ENCODE measurements around the gene PPP1R27. TPM values are rescaled to one million over a fixed set of nuclear protein-coding genes. Genes with fewer than 3 reads are reported as not detected.

The PPP1R27 gene
- total RNA-seq, 5 donors from 2014 or later (not counting 1 experiment from before 2014, with no cell fraction given), result not detected

DNA sequence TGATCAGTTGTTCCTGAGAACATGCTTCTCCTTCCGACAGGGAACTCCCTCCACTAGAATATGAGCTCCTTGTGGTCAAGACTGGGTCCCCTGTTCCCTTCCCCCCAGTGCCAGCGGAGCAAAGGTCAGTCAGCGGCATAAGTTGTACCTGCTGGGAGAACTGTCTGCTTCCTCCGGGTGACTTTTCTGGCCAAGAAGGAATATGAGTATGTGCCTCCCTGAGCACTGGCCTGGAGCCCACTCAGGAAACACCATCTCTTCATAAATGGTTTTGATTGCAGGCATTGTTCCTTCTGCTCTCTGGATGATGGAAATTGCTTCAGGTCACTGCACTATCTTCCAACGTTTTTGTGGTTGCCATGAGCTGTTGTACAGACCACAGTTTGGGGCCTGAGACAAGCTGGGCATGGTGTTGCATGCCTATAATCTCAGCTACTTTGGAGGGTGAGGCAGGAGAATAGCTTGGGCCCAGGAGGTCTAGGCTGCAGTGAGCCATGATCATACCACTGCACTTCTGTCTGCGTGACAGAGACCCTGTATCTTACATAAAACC, 28.3 kb upstream of the PPP1R27 start:
- ChIA-PET POLR2A (interaction anchor here in 1 of 2 donors (0.6 kb wide), 1 partner anchor 180 kb away, joined by 3 read pairs; the partner anchor contains the start of gene ARL16), CTCF (no interaction called here)
- peaks cover 6% of the 10 kb centered on the region for H3K36me3 Mint-ChIP-seq
- DNase-seq (no peak), ATAC-seq (replicated peaks in 1 of 4) (no peak)
- H3K9me3 Mint-ChIP-seq, result no peaks in the 10 kb centered on the region
- peak overlapping the region; percentile 4 for H3K27ac ChIP-seq (ENCODE audit: low read length)
- peaks cover 10 to 29% of the 10 kb centered on the region in 2 donors for H3K36me3 ChIP-seq (ENCODE audit: control insufficient read depth in 2 of 2, extremely low read depth in 1 of 2, insufficient read depth in 1 of 2, low read length in 1 of 2)
- H3K4me3 Mint-ChIP-seq, result peak overlapping the region; percentile 44 to 66 (median 59)
- no peaks in the 10 kb centered on the region for H3K27me3 Mint-ChIP-seq
- WGBS (ENCODE audit: insufficient coverage), result 57% methylated on average over 2 of the region's 6 CpGs
- H3K4me1 Mint-ChIP-seq, result peaks cover 36 to 59% (median 49%) of the 10 kb centered on the region in 3 donors
- peaks cover 12 to 62% of the 10 kb centered on the region in 2 experiments for H3K4me1 ChIP-seq (ENCODE audit: control insufficient read depth in 1 of 2, extremely low read depth in 1 of 2, insufficient read depth in 2 of 2, low read length in 2 of 2)
- H3K9me3 ChIP-seq, result no peaks in the 10 kb centered on the region
- H3K27me3 ChIP-seq (replicated peaks in 1 of 2; ENCODE audit: control insufficient read depth in 2 of 2, extremely low read depth in 1 of 2, insufficient read depth in 2 of 2, low read length in 1 of 2), result no peaks in the 10 kb centered on the region
- H3K4me3 ChIP-seq (ENCODE audit: control insufficient read depth in 1 of 2, extremely low read depth in 1 of 2, low read length in 1 of 2), result no peak overlapping the region
- H3K27ac Mint-ChIP-seq, result peak overlapping the region; percentile 76 to 82

DNA sequence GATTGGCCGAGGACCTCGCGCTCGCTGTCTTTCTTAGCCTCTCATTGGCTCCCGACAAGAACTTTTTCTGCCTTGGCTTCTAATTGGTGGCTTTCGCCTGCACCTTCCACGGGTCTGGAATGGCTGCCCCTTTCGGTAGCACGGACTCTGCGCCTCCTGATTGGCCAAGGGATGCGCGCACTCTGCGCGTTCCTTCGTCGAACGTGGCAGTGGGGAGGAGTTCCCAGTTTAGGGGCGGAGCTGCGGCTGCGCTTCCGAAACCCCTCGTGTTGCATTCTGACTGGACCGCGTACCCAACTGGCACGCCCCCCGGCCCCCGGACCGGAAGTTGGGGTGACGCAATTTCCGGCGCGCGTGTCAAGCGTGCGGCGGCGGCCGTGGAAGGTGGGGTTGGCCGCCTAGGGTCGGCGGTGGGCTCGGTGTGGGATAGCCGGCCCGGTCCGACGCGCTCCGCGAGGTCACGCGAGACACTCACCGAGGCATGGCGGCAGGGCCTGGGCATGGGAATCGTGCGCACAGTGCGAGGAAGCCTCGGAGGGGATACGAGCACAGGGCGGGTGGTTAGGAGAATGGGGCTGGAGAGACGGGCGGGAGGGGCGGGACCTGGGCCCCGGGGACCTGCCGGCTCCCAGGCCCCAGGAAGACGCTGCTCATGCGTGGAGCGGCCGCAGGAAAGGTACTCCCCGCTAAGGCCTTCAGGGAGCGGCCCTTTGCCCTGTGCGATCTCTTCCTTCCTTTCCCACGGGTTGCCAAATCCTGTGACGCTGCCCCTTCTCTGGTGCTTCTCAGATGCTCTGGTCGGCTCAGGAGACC, 26.1 kb upstream of the PPP1R27 start:
- Histone ChIP-seq H3K36me3 (ENCODE audit: control insufficient read depth in 2 of 2, extremely low read depth in 1 of 2, insufficient read depth in 1 of 2, low read length in 1 of 2) (peaks cover 12 to 28% of the 10 kb centered on the region in 2 donors), H3K27me3 (replicated peaks in 1 of 2; ENCODE audit: control insufficient read depth in 2 of 2, extremely low read depth in 1 of 2, insufficient read depth in 2 of 2, low read length in 1 of 2) (no peaks in the 10 kb centered on the region), H3K27ac (ENCODE audit: low read length) (peak overlapping the region; percentile 92), H3K4me3 (ENCODE audit: control insufficient read depth in 1 of 2, extremely low read depth in 1 of 2, low read length in 1 of 2) (peak overlapping the region; percentile 67 to 71), H3K4me1 (ENCODE audit: control insufficient read depth in 1 of 2, extremely low read depth in 1 of 2, insufficient read depth in 2 of 2, low read length in 2 of 2) (peaks cover 10 to 50% of the 10 kb centered on the region in 2 experiments), H3K9me3 (no peaks in the 10 kb centered on the region)
- Mint-ChIP-seq H3K4me3 (peak overlapping the region; percentile 84 to 88 (median 85)), H3K27me3 (no peaks in the 10 kb centered on the region), H3K9me3 (no peaks in the 10 kb centered on the region), H3K4me1 (peaks cover 30 to 56% (median 46%) of the 10 kb centered on the region in 3 donors), H3K36me3 (peaks cover 13% of the 10 kb centered on the region), H3K27ac (peak overlapping the region; percentile 90 to 91)
- ChIA-PET CTCF (interaction anchor here (0.7 kb wide), 2 partner anchors 58 to 190 kb away, joined by 3 to 5 read pairs; no protein-coding TSS in a partner anchor), POLR2A (no interaction called here)
- DNase-seq (peak; percentile 98 to 100 (median 99)), ATAC-seq (replicated peaks in 1 of 4) (peak; percentile 84 to 90 (median 86))
- WGBS (ENCODE audit: insufficient coverage), result under 1% methylated on average over 74 of the region's 74 CpGs

DNA sequence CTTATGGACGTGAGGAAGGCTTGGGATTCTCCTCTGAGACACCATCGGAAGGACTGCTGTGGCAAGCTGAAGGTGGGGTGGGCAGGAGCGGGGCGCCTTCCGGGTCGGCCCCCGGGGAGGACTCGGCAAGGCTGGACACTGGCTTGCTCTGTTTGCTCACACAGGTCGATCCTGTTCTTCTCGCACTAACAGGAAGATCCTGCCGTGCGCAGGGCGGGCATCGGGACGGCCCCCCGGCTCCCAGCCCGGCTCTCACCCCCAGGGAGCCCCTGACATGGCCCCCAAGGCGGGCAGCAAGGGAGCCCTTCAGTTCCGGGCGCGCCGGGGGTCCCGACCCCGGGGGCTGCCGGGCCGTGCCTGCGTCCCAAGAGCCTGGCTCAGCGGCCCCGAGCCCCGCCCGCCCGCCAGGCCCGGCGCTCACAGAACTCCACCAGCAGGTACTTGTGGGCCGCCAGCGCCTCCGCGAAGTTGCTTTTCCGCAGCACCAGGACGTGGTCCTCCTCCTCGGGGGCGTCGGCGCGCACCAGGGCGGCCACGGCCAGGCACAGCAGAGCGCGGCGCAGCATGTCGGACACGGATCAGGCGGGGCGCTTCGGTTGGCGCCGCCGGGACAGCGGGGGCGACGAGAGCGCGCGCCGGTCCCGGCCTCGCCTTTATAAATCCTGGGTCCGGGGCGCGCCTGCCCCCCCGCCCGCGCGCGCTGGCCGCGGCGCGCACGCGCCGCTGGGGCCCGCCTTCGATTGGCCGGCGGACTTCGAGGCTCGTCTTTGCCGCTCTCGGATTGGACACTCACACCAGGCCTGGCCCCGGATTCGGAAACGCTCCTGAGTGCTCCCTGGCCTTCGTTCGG, 25.3 kb upstream of the PPP1R27 start, which contains the start of gene P4HB:
Gene P4HB, minus strand, starts transcription at position 630 of the 850 bp plus-strand sequence. Its CDS starts 64 bp downstream, at position 566.
- ATAC-seq (replicated peaks in 1 of 4) (peak in 3 of 4 experiments; percentile 27 to 29 (median 27)), DNase-seq (peak in 1 of 35 experiments; percentile 11)
- Histone ChIP-seq H3K27me3 (replicated peaks in 1 of 2; ENCODE audit: control insufficient read depth in 2 of 2, extremely low read depth in 1 of 2, insufficient read depth in 2 of 2, low read length in 1 of 2) (no peaks in the 10 kb centered on the region), H3K36me3 (ENCODE audit: control insufficient read depth in 2 of 2, extremely low read depth in 1 of 2, insufficient read depth in 1 of 2, low read length in 1 of 2) (peaks cover 16 to 34% of the 10 kb centered on the region in 2 donors), H3K9me3 (no peaks in the 10 kb centered on the region), H3K4me1 (ENCODE audit: control insufficient read depth in 1 of 2, extremely low read depth in 1 of 2, insufficient read depth in 2 of 2, low read length in 2 of 2) (peaks cover 10 to 52% of the 10 kb centered on the region in 2 experiments), H3K27ac (ENCODE audit: low read length) (peak within 1 kb of the TSS; percentile 92), H3K4me3 (ENCODE audit: control insufficient read depth in 1 of 2, extremely low read depth in 1 of 2, low read length in 1 of 2) (peak within 1 kb of the TSS; percentile 67 to 71)
- Mint-ChIP-seq H3K4me3 (peak within 1 kb of the TSS; percentile 84 to 88 (median 85)), H3K36me3 (peaks cover 18% of the 10 kb centered on the region), H3K4me1 (peaks cover 30 to 53% (median 46%) of the 10 kb centered on the region in 3 donors), H3K27ac (peak within 1 kb of the TSS; percentile 90 to 91), H3K9me3 (no peaks in the 10 kb centered on the region), H3K27me3 (no peaks in the 10 kb centered on the region)
- POLR2A ChIA-PET, result interaction anchor here in 1 of 2 donors (0.5 kb wide), 1 partner anchor 13 kb away, joined by 8 read pairs; no protein-coding TSS in a partner anchor
- CTCF ChIA-PET, result no interaction called here
- WGBS (ENCODE audit: insufficient coverage), result under 1% methylated on average over 93 of the region's 95 CpGs

DNA sequence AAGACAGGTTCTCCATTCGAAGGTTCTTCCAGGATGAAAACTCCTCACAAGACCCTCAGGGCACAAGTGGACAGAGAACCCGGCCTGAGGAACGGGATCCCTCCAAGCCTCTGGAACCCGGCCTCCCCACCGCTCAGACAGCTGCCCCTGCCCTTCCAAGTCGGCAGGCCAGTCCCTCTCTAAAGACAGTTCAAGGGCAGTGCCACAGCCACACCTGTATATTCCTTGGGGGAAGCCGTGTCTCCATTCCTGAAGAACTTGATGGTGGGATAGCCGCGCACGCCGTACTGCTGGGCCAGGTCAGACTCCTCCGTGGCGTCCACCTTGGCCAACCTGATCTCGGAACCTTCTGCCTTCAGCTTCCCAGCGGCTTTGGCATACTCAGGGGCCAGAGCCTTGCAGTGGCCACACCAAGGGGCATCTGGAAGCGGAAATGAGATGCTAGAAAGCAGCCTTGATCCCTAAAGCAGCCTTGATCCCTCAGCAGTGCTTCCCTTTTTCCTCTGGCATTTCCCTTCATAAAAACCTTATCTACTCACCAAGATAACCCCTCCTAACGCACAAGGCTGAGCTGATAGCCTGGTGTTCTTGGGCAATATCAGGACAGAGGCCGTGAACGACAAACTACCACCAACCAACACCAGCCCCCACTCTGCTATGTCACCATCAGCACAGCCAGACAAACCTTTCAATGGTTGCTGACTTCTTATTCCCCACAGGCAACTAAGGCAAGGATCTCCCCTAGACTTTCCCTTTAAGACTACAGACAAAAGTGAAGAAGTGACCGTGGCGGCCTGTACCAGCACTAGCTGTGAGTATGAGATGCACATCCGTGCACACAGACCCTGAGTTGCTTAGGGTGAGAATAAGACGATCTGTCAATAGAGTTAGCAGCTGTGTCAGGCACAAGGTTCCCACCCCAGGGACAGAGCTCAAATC, 24.4 kb upstream of the PPP1R27 start:
- Histone ChIP-seq H3K4me1 (ENCODE audit: control insufficient read depth in 1 of 2, extremely low read depth in 1 of 2, insufficient read depth in 2 of 2, low read length in 2 of 2) (peaks cover 10 to 52% of the 10 kb centered on the region in 2 experiments), H3K27me3 (replicated peaks in 1 of 2; ENCODE audit: control insufficient read depth in 2 of 2, extremely low read depth in 1 of 2, insufficient read depth in 2 of 2, low read length in 1 of 2) (no peaks in the 10 kb centered on the region), H3K36me3 (ENCODE audit: control insufficient read depth in 2 of 2, extremely low read depth in 1 of 2, insufficient read depth in 1 of 2, low read length in 1 of 2) (peaks cover 11 to 43% of the 10 kb centered on the region in 2 donors), H3K9me3 (no peaks in the 10 kb centered on the region), H3K4me3 (ENCODE audit: control insufficient read depth in 1 of 2, extremely low read depth in 1 of 2, low read length in 1 of 2) (peak overlapping the region; percentile 51 to 66), H3K27ac (ENCODE audit: low read length) (peak overlapping the region; percentile 6)
- WGBS (ENCODE audit: insufficient coverage), result 80% methylated on average over 18 of the region's 23 CpGs
- peaks cover 18% of the 10 kb centered on the region for H3K36me3 Mint-ChIP-seq
- H3K9me3 Mint-ChIP-seq, result no peaks in the 10 kb centered on the region
- DNase-seq, result no peak
- POLR2A ChIA-PET, result interaction anchor here (0.5 kb wide), 2 partner anchors 14 to 26 kb away, joined by 3 to 8 read pairs; partner anchors contain the start of gene MCRIP1 (in 1 of the 2)
- ATAC-seq (replicated peaks in 1 of 4), result no peak
- peaks cover 30 to 53% (median 46%) of the 10 kb centered on the region in 3 donors for H3K4me1 Mint-ChIP-seq
- H3K27me3 Mint-ChIP-seq, result no peaks in the 10 kb centered on the region
- peak overlapping the region; percentile 82 to 83 for H3K27ac Mint-ChIP-seq
- peak overlapping the region; percentile 84 to 88 (median 85) for H3K4me3 Mint-ChIP-seq
- CTCF ChIA-PET, result no interaction called here

DNA sequence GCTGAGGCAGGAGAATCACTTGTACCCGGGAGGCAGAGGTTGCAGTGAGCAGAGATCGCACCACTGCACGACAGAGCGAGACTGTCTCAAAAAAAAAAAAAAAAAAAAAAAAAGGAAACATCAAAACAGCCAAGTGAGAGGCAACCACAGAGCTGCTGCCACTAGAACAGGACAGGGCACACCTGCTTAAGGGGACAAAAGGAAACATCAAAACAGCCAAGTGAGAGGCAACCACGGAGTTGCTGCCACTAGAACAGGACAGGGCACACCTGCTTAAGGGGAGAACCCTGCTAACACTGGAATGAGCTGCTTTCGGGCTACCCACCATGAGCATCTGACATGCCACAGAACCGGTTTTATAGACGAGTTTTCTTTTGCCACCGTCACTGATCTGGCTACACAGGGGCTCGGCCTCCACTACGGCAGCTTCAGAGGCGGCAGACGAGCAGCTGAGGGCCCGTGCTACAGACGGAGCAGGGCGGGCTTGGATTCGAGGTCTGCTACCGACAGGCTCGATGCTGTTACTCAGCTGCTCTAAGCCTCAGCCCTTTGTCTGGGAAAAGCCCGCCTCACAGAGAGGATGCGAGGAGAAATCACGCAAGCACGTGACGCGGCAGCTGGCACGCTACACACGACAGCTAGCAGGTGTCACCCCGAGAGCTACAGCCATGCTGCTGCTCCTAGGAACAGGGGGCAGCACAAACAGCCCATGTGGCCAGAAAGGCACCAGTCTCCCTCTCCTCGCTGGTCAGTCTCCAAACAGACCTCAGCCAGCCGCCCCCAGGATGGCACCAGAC, 23.5 kb upstream of the PPP1R27 start:
- peaks cover 15 to 45% of the 10 kb centered on the region in 2 donors for H3K36me3 ChIP-seq (ENCODE audit: control insufficient read depth in 2 of 2, extremely low read depth in 1 of 2, insufficient read depth in 1 of 2, low read length in 1 of 2)
- DNase-seq (no peak), ATAC-seq (replicated peaks in 1 of 4) (no peak)
- H3K27me3 Mint-ChIP-seq, result no peaks in the 10 kb centered on the region
- WGBS (ENCODE audit: insufficient coverage), result 88% methylated on average over 27 of the region's 30 CpGs
- H3K9me3 ChIP-seq, result no peaks in the 10 kb centered on the region
- H3K27ac ChIP-seq (ENCODE audit: low read length), result no peak overlapping the region
- H3K4me1 Mint-ChIP-seq, result peaks cover 26 to 49% (median 40%) of the 10 kb centered on the region in 3 donors
- peak overlapping the region; percentile 84 to 88 (median 85) for H3K4me3 Mint-ChIP-seq
- H3K4me1 ChIP-seq (ENCODE audit: control insufficient read depth in 1 of 2, extremely low read depth in 1 of 2, insufficient read depth in 2 of 2, low read length in 2 of 2), result peaks cover 10 to 47% of the 10 kb centered on the region in 2 experiments
- no peak overlapping the region for H3K4me3 ChIP-seq (ENCODE audit: control insufficient read depth in 1 of 2, extremely low read depth in 1 of 2, low read length in 1 of 2)
- no peak overlapping the region for H3K27ac Mint-ChIP-seq
- H3K27me3 ChIP-seq (replicated peaks in 1 of 2; ENCODE audit: control insufficient read depth in 2 of 2, extremely low read depth in 1 of 2, insufficient read depth in 2 of 2, low read length in 1 of 2), result no peaks in the 10 kb centered on the region
- H3K36me3 Mint-ChIP-seq, result peaks cover 20% of the 10 kb centered on the region
- no peaks in the 10 kb centered on the region for H3K9me3 Mint-ChIP-seq
- POLR2A ChIA-PET, result interaction anchor here in 1 of 2 donors (0.7 kb wide), 1 partner anchor 290 kb away, joined by 14 read pairs; no protein-coding TSS in a partner anchor
- CTCF ChIA-PET, result no interaction called here
